ENCODE data around the gene KLF9.

KLF9 gene

DNA sequence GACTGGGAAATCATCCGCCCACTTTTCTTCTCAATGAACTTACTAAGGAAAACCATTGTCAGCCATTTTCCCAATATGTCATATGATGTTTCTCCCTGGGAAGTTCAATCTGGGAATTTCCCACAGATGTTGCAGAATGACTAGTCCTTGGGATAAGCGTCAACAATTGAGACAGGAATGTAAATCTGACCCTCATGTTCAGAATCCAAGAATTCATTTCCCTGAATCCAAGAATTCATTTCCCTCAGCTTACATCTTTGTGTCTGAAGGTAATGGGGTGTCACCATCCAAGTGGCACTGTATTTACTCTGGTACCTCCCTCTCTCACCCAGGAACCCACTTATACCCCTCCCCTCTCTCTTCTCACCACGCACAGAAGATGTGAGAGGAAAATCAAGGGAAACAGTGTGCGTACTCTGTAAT, 7.4 kb downstream of the KLF9 start:
- Histone ChIP-seq H3K27ac (ENCODE audit: low read depth, low read length) (no peak overlapping the region), H3K27me3 (ENCODE audit: insufficient read depth, low read length) (peaks cover 2% of the 10 kb centered on the region), H3K4me1 (ENCODE audit: control insufficient read depth in 1 of 2, insufficient read depth in 2 of 2, low read length in 2 of 2) (peaks cover 4 to 13% of the 10 kb centered on the region in 2 experiments), H4K91ac (ENCODE audit: low read depth, low read length) (no peak overlapping the region), H2BK120ac (ENCODE audit: insufficient read depth, low read length, poor library complexity) (no peak overlapping the region), H2BK12ac (ENCODE audit: low read length) (no peak overlapping the region), H2AK5ac (ENCODE audit: low read length) (no peak overlapping the region), H3K9me3 (ENCODE audit: insufficient read depth, low read depth, low read length) (no peaks in the 10 kb centered on the region), H3K4ac (ENCODE audit: low read depth, low read length) (no peak overlapping the region), H3K14ac (ENCODE audit: low read length) (no peak overlapping the region), H3K18ac (ENCODE audit: low read length) (no peak overlapping the region), H3K79me2 (ENCODE audit: control insufficient read depth, insufficient read depth, low read length, poor library complexity) (no peaks in the 10 kb centered on the region), H3K4me2 (ENCODE audit: low read length) (no peak overlapping the region), H4K8ac (ENCODE audit: low read depth, low read length) (no peak overlapping the region), H3K23ac (ENCODE audit: low read length) (no peak overlapping the region), H2AFZ (ENCODE audit: insufficient read depth, low read length, poor library complexity) (no peak overlapping the region), H3K4me3 (ENCODE audit: low read depth, low read length) (no peak overlapping the region), H3K79me1 (ENCODE audit: low read length) (no peaks in the 10 kb centered on the region), H3K9ac (ENCODE audit: low read length) (no peak overlapping the region), H2BK5ac (ENCODE audit: low read depth, low read length, poor library complexity) (no peak overlapping the region), H4K12ac (ENCODE audit: low read depth, low read length) (no peak overlapping the region), H3K36me3 (ENCODE audit: control insufficient read depth in 1 of 2, insufficient read depth in 2 of 2, low read length in 2 of 2) (no peaks in the 10 kb centered on the region)
- peak in 1 of 2 donors; percentile 53 for DNase-seq
- WGBS (ENCODE audit: extremely low coverage, insufficient coverage, insufficient read length): no CpG with 5 or more reads among the region's 4 CpGs

DNA sequence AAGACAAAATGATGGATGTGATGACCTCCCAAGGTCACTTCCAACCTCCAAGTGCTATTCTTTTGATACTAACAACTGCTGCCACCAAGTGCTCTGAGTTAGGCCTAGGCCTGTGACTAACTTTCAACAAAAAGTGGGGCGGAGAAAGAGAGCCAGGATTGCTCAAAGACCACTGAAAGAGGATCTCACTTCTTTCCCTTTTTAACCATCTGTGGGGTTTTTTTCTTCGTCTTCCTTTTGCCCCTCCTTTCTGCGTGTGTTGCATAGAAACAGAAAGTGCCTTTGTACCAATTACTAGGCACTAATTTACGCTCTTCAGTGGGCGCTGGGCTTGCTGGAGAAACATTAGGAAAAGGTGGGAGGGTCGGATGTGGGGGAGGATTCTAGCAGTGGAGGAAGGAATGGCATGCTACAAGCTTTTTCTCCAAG, 8.0 kb downstream of the KLF9 start:
- H3K18ac ChIP-seq (ENCODE audit: low read length): no peak overlapping the region
- no peak overlapping the region for H4K12ac ChIP-seq (ENCODE audit: low read depth, low read length)
- no peaks in the 10 kb centered on the region for H3K36me3 ChIP-seq (ENCODE audit: control insufficient read depth in 1 of 2, insufficient read depth in 2 of 2, low read length in 2 of 2)
- no peak overlapping the region for H3K9ac ChIP-seq (ENCODE audit: low read length)
- no peaks in the 10 kb centered on the region for H3K9me3 ChIP-seq (ENCODE audit: insufficient read depth, low read depth, low read length)
- H3K4me1 ChIP-seq (ENCODE audit: control insufficient read depth in 1 of 2, insufficient read depth in 2 of 2, low read length in 2 of 2): peaks cover 4 to 13% of the 10 kb centered on the region in 2 experiments
- no peak overlapping the region for H2AFZ ChIP-seq (ENCODE audit: insufficient read depth, low read length, poor library complexity)
- WGBS (ENCODE audit: extremely low coverage, insufficient coverage, insufficient read length): no CpG with 5 or more reads among the region's 6 CpGs
- H3K79me1 ChIP-seq (ENCODE audit: low read length): no peaks in the 10 kb centered on the region
- H3K4me3 ChIP-seq (ENCODE audit: low read depth, low read length): no peak overlapping the region
- no peaks in the 10 kb centered on the region for H3K27me3 ChIP-seq (ENCODE audit: insufficient read depth, low read length)
- no peak overlapping the region for H3K27ac ChIP-seq (ENCODE audit: low read depth, low read length)
- DNase-seq: peak in 1 of 2 donors; percentile 26
- H4K8ac ChIP-seq (ENCODE audit: low read depth, low read length): no peak overlapping the region
- H2BK5ac ChIP-seq (ENCODE audit: low read depth, low read length, poor library complexity): no peak overlapping the region
- no peak overlapping the region for H3K4me2 ChIP-seq (ENCODE audit: low read length)
- no peak overlapping the region for H4K91ac ChIP-seq (ENCODE audit: low read depth, low read length)
- no peak overlapping the region for H3K4ac ChIP-seq (ENCODE audit: low read depth, low read length)
- no peak overlapping the region for H2BK120ac ChIP-seq (ENCODE audit: insufficient read depth, low read length, poor library complexity)
- H2AK5ac ChIP-seq (ENCODE audit: low read length): no peak overlapping the region
- no peaks in the 10 kb centered on the region for H3K79me2 ChIP-seq (ENCODE audit: control insufficient read depth, insufficient read depth, low read length, poor library complexity)
- no peak overlapping the region for H3K23ac ChIP-seq (ENCODE audit: low read length)
- H2BK12ac ChIP-seq (ENCODE audit: low read length): no peak overlapping the region
- no peak overlapping the region for H3K14ac ChIP-seq (ENCODE audit: low read length)

DNA sequence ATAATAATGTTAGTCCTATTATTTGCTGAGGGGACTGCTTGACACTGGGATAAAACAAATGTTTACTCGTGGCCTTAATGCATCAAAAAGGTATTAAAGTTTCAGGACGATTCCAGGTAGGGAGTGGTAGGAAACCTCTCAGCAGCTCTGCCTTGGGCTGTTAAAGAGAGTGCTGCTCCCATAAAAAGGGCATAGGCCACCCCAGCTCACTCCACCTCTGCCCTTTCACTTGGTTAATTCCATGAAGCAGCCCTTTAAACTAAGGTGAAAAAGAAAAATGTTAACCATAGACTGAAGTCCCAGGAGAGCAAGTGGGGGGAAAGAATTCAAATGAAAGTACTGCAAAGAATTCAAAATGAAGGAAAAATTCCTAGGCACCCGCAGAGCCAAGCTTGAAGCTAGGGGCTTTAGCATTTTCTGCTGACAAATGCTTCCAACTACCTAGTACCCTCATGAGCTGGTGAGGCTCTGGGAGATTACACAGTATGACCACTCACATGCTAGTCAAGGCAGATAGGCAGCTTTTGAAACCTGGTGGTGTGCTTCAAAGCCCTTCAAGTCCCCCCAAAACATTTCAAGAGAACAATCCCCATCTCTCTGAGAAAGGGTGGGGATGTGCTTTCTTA, 8.5 kb downstream of the KLF9 start:
- Histone ChIP-seq H4K12ac (ENCODE audit: low read depth, low read length) (no peak overlapping the region), H4K8ac (ENCODE audit: low read depth, low read length) (no peak overlapping the region), H3K4me2 (ENCODE audit: low read length) (no peak overlapping the region), H3K4me1 (ENCODE audit: control insufficient read depth in 1 of 2, insufficient read depth in 2 of 2, low read length in 2 of 2) (peaks cover 4 to 11% of the 10 kb centered on the region in 2 experiments), H3K79me1 (ENCODE audit: low read length) (no peaks in the 10 kb centered on the region), H3K9me3 (ENCODE audit: insufficient read depth, low read depth, low read length) (no peaks in the 10 kb centered on the region), H3K27me3 (ENCODE audit: insufficient read depth, low read length) (no peaks in the 10 kb centered on the region), H3K14ac (ENCODE audit: low read length) (no peak overlapping the region), H2AK5ac (ENCODE audit: low read length) (no peak overlapping the region), H3K9ac (ENCODE audit: low read length) (no peak overlapping the region), H3K23ac (ENCODE audit: low read length) (no peak overlapping the region), H2BK12ac (ENCODE audit: low read length) (no peak overlapping the region), H4K91ac (ENCODE audit: low read depth, low read length) (no peak overlapping the region), H3K4me3 (ENCODE audit: low read depth, low read length) (no peak overlapping the region), H3K4ac (ENCODE audit: low read depth, low read length) (no peak overlapping the region), H3K18ac (ENCODE audit: low read length) (no peak overlapping the region), H2BK120ac (ENCODE audit: insufficient read depth, low read length, poor library complexity) (no peak overlapping the region), H2AFZ (ENCODE audit: insufficient read depth, low read length, poor library complexity) (no peak overlapping the region), H3K27ac (ENCODE audit: low read depth, low read length) (no peak overlapping the region), H3K36me3 (ENCODE audit: control insufficient read depth in 1 of 2, insufficient read depth in 2 of 2, low read length in 2 of 2) (no peaks in the 10 kb centered on the region), H2BK5ac (ENCODE audit: low read depth, low read length, poor library complexity) (no peak overlapping the region), H3K79me2 (ENCODE audit: control insufficient read depth, insufficient read depth, low read length, poor library complexity) (no peaks in the 10 kb centered on the region)
- no CpG with 5 or more reads among the region's 3 CpGs for WGBS (ENCODE audit: extremely low coverage, insufficient coverage, insufficient read length)
- DNase-seq: peak; percentile 41 to 47

DNA sequence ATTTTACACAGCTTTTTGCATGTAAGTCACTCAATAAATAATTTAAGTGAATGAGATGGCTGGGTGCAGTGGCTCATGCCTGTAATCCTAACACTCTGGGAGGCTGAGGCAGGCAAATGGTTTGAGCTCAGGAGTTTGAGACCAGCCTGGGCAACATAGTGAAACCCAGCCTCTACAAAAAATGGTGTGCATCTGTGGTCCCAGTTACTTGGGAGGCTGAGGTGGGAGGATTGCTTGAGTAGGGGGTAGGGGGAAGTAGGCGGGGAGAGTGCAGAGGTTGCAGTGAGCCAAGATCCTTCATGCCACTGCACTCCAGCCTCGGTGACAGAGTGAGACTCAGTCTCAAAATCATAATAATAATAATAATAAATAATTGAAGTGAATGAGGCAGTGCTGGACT, 10.2 kb downstream of the KLF9 start:
- no CpG with 5 or more reads among the region's 2 CpGs for WGBS (ENCODE audit: extremely low coverage, insufficient coverage, insufficient read length)
- Histone ChIP-seq H4K8ac (ENCODE audit: low read depth, low read length) (no peak overlapping the region), H3K14ac (ENCODE audit: low read length) (no peak overlapping the region), H3K27ac (ENCODE audit: low read depth, low read length) (no peak overlapping the region), H2BK120ac (ENCODE audit: insufficient read depth, low read length, poor library complexity) (no peak overlapping the region), H3K18ac (ENCODE audit: low read length) (no peak overlapping the region), H2AFZ (ENCODE audit: insufficient read depth, low read length, poor library complexity) (no peak overlapping the region), H2BK5ac (ENCODE audit: low read depth, low read length, poor library complexity) (no peak overlapping the region), H3K9me3 (ENCODE audit: insufficient read depth, low read depth, low read length) (peaks cover 3% of the 10 kb centered on the region), H3K4ac (ENCODE audit: low read depth, low read length) (no peak overlapping the region), H3K4me2 (ENCODE audit: low read length) (no peak overlapping the region), H2AK5ac (ENCODE audit: low read length) (no peak overlapping the region), H3K27me3 (ENCODE audit: insufficient read depth, low read length) (no peaks in the 10 kb centered on the region), H3K9ac (ENCODE audit: low read length) (no peak overlapping the region), H4K12ac (ENCODE audit: low read depth, low read length) (no peak overlapping the region), H3K4me3 (ENCODE audit: low read depth, low read length) (no peak overlapping the region), H3K79me1 (ENCODE audit: low read length) (no peaks in the 10 kb centered on the region), H2BK12ac (ENCODE audit: low read length) (no peak overlapping the region), H3K4me1 (ENCODE audit: control insufficient read depth in 1 of 2, insufficient read depth in 2 of 2, low read length in 2 of 2) (peaks cover 4 to 8% of the 10 kb centered on the region in 2 experiments), H3K23ac (ENCODE audit: low read length) (no peak overlapping the region), H3K79me2 (ENCODE audit: control insufficient read depth, insufficient read depth, low read length, poor library complexity) (no peaks in the 10 kb centered on the region), H3K36me3 (ENCODE audit: control insufficient read depth in 1 of 2, insufficient read depth in 2 of 2, low read length in 2 of 2) (no peaks in the 10 kb centered on the region), H4K91ac (ENCODE audit: low read depth, low read length) (no peak overlapping the region)
- no peak for DNase-seq
